HT-29 (cell line): ENCODE data around the gene TMED4. TPM values are rescaled to one million over a fixed set of nuclear protein-coding genes. Genes with fewer than 3 reads are reported as not detected.
A peak's percentile ranks its signal among the peaks of the same experiment; 100 is the strongest.
"Not testable (repeated sequence)": the region's sequence is repeated elsewhere in the genome, so short reads cannot be mapped to it uniquely, and the experiment has no call there.

Experiments
- DNase-seq: peaks from one replicate; pipeline ENCODE4 v3.0.0-alpha.2; 2015; ENCODE audit warnings: low spot score
- total RNA-seq: library from RNA; depleted of rRNA; stranded (reverse); fragments of >200 nt; shearing (Covaris generic); gene quantifications from 2 replicates; pipeline ENCODE4 v1.2.3, GENCODE V29; 2014

Gene TMED4
- total RNA-seq, 1 experiment from 2014 or later: 119 TPM

GRCh38 chr7:44568771-44569560 lies 13.1 kb downstream of the TMED4 start:
- no peak for DNase-seq

- no peak for DNase-seq
Measured at GRCh38 chr7:44567884-44568283, 14.1 kb downstream of the TMED4 start.

- DNase-seq: no peak
Measured at GRCh38 chr7:44566680-44567079, 15.4 kb downstream of the TMED4 start.

DNA sequence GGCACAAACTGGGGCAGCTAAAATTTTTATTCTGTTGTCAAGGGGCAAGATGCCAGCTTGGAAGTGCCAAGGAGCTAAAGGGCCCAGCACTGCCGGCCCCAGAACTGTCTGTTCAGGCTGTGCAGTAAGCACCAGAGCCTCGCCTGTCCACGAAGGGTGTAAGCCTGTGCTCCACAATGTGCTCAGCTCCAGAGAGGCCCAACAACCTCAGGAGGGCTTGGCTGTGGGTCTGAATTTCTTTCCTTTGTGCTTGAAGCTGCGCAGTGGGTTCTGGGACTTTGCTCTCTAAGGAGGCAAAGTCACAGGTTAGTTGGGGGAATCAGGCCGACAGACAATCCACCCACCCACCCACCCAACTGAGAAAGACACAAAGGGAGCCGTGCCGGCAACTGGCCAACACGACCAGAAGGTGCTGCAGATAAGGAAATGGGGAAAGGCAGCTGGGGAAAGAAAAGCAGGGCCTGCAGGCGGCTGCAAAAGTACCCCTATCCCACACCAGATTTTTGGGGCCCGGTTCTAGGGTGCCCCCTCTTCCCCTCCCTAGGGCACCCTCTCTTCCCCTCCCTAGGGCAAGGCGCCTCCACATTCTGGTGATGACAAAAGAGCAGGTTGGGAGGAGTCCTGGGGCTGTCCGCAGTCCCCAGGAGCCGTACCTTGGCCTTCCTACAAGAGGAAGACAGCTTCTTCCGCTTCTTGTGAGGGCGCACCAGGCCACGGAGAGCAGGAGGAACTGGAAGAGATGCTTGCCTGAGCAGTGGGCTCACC lies 16.1 kb downstream of the TMED4 start:
- no peak for DNase-seq

GRCh38 chr7:44565097-44565794 lies 16.8 kb downstream of the TMED4 start:
- peak; percentile 84 for DNase-seq

- DNase-seq: no peak
Measured at GRCh38 chr7:44564606-44565005, 17.4 kb downstream of the TMED4 start.

DNA sequence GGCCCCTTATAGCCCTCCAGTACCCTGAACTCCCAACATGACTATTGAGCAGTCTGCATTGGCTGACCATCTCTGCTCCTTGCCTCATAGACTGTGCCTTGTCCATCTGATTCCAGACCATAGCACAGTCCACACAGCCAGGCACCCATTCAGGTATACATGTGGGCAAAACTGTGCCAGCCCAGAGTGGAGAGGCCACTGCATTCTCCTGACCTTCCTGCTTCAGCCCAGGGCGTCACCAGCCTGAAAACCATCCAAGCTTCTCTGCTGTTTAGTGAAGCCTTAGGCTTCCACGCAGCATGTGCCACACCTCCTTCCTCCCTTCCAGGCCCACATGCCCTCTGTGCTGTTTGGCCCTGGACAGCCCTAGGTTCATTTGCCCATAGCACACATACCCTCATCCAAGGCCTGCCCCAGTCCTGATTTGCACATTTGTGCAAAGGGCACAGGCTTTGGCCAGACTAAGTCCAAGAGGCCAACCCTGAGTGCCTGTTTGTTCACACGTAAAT lies 18.8 kb downstream of the TMED4 start:
- DNase-seq: no peak

- DNase-seq: not testable (repeated sequence)
Measured at GRCh38 chr7:44562622-44562962, 19.4 kb downstream of the TMED4 start.

DNA sequence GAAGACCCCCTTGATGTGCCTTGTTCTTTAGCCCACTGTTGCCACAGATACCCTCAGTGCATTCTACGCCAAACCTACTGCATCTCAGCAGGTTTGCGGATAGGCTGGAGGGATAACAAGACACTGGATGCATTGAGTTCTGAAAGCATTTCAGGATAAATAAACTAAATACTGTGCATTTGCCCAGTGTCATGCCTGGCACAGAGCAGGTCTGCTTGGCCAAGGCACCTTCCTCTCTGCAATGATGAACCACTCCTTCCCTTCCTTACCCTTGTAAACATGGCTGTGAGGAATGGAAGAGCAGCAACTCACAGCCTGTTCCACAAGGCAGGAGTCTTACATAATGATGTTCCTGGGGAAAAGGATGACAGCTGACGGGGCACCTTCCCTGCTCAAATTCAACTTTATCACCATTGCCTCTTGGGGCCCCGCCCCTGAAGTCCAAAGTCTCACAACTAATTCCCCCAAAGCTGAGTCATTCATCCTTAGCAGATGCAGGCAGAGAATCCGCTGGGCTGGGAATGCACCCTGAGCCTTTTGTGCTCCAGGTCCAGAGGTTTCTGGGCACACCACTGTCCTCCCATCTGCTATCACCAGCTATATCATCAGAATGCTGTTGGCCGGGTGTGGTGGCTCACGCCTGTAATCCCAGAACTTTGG lies 19.9 kb downstream of the TMED4 start:
- peak; percentile 77 for DNase-seq

GRCh38 chr7:44561481-44561880 lies 20.6 kb downstream of the TMED4 start:
- DNase-seq: no peak

GRCh38 chr7:44559485-44559884 lies 22.5 kb downstream of the TMED4 start:
- DNase-seq: no peak

DNA sequence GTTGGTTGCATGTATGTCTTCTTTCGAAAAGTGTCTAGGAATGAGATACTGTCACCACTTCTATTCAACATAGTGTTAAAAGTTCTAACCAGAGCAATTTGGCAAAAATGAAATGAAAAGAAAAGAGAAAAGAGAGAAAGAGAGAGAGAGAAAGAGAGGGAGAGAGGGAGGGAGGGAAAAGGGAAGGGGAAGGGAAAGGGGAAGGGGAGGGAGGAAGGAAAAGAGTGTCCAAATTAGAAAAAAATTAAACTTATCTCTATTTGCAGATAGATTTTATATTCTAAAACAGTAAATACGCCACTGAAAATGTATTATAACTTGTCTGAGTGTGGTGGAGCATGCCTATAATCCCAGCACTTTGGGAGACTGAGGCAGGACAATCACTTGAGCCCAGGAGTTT lies 24.5 kb downstream of the TMED4 start:
- no peak for DNase-seq

- DNase-seq: no peak
Measured at GRCh38 chr7:44555350-44555749, 26.7 kb downstream of the TMED4 start.

DNA sequence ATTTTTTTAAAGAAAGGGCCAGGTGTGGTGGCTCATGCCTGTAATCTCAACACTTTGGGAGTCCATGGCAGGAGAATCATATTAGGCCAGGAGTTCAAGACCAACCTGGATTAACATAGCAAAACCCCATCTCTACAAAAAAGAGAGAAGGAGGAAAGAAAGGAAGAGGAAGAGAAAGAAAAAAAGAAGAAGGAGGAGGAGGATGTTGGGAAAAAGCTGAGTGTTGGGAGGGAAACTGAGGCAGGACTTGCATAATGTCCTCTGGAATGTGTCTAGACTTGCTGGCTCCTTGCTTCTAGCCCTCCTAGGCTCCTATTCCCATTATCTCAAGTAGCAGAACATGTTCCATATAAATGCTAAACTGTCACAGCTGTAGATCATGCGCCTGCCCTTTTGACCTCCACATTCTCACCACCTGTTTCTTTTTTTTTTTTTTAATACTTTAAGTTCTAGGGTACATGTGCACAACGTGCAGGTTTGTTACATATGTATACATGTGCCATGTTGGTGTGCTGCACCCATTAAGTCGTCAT lies 29.5 kb downstream of the TMED4 start:
- DNase-seq: not testable (repeated sequence)

- DNase-seq: no peak
Measured at GRCh38 chr7:44549457-44549856, 32.6 kb downstream of the TMED4 start.

- no peak for DNase-seq
Measured at GRCh38 chr7:44548893-44549292, 33.1 kb downstream of the TMED4 start.

- DNase-seq: no peak
Measured at GRCh38 chr7:44547536-44548231, 34.3 kb downstream of the TMED4 start.

DNA sequence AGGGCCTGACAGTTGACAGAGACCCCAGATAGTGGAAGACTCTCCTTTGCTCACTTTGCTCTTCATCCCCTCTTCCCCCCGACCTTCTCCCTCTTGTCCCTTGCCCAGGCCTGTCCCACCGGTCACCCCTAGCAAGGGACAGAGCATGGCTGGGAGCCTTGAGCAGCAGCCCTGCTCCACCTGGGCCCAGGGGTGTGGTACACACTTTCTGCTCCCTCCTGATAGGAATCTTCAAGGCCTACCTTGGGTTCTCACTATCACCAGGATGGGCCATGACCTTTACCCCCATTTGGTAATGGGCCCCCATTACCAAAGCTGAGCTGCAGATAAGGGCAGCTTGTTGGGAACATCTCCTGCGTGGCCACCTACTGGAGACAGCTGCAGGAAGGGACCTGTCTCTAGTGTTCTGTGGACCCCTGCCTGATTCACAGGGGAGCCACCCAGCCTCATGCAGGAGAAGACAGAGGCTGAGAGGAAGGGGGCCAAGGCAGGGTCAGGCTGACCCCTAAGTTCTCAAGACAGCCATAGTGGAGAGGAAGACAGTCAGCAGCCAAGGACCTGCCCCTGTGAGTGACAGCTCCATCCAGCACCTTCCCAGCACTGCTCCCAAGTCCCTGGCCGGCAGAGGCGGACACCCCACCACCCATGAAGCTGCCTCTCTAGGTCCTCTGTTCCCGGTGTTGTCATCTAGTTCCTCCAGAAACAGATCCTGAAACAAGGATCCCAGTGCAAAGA lies 40.0 kb downstream of the TMED4 start:
- no peak for DNase-seq

DNA sequence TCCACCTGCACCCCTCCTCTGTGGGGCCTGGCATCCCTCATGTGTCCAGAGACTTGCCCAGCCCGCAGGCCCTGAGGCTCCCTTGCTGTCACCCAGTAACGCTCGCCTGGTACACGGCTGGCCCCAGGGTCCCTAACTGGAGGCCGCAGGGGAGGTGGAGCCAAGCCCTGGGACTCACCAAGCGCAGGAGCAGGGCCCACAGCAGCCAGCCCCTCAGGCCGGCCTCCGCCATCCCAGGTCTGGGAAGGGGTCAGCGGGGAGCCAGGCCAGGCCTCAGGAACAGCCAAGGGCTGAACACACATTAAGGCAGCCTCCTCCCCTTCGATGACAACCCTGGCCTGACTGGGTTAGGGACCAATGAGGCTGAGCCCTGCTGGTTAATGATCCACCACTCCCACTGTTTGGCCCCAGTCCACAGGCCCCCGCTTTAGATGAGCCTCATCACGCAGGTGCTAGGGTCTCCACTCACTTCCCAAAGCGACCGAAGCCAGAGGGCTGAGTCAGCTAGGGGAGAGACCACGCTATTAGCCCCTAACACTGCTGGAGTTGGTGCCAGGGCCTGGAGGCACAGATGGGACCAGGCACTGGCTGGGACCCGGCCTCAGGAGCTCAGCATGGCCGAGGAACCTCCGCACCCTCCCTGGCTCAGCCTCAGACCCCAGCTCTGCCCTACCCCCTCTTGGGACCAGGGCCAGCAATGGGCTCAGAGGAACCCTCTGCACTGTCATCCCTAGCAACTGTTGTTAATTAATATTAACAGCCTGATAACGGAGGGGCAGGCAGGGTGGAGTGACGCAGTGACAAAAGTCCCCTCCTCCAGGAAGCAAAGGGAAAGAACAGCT lies 40.8 kb downstream of the TMED4 start, which contains the start of gene NPC1L1:
Gene NPC1L1 (minus strand): TSS at position 303 of the 842 bp plus-strand sequence. CDS start 71 bp downstream, at position 232.
- no peak for DNase-seq
